ENCODE results near the gene STAT3.

Gene STAT3

GRCh38 chr17:42354956-42355843, 33.0 kb downstream of the STAT3 start:
- Histone ChIP-seq H3K27me3 (ENCODE audit: control insufficient read depth, insufficient read depth, low read length) (no peaks in the 10 kb centered on the region), H3K4me3 (ENCODE audit: low read length) (no peak overlapping the region), H3K27ac (ENCODE audit: low read length) (no peak overlapping the region), H3K36me3 (ENCODE audit: control insufficient read depth, insufficient read depth, low read length) (no peaks in the 10 kb centered on the region), H3K4me1 (ENCODE audit: control insufficient read depth, insufficient read depth, low read length) (no peaks in the 10 kb centered on the region), H3K9me3 (ENCODE audit: control insufficient read depth, insufficient read depth, low read length) (no peaks in the 10 kb centered on the region)
- no peak for DNase-seq (ENCODE audit: low read depth, low spot score)
- WGBS (ENCODE audit: insufficient coverage, insufficient read length), result no CpG with 5 or more reads among the region's 3 CpGs

GRCh38 chr17:42348104-42348503, 40.1 kb downstream of the STAT3 start:
- Histone ChIP-seq H3K4me1 (ENCODE audit: control insufficient read depth, insufficient read depth, low read length) (peaks cover 3% of the 10 kb centered on the region; the same call in 1 of the 2 replicates), H3K9me3 (ENCODE audit: control insufficient read depth, insufficient read depth, low read length) (no peaks in the 10 kb centered on the region), H3K4me3 (ENCODE audit: low read length) (no peak overlapping the region), H3K27ac (ENCODE audit: low read length) (no peak overlapping the region), H3K36me3 (ENCODE audit: control insufficient read depth, insufficient read depth, low read length) (no peaks in the 10 kb centered on the region; the same call in 1 of the 2 replicates), H3K27me3 (ENCODE audit: control insufficient read depth, insufficient read depth, low read length) (no peaks in the 10 kb centered on the region)
- no CpG with 5 or more reads among the region's 3 CpGs for WGBS (ENCODE audit: insufficient coverage, insufficient read length)
- DNase-seq (ENCODE audit: low read depth, low spot score), result no peak

DNA sequence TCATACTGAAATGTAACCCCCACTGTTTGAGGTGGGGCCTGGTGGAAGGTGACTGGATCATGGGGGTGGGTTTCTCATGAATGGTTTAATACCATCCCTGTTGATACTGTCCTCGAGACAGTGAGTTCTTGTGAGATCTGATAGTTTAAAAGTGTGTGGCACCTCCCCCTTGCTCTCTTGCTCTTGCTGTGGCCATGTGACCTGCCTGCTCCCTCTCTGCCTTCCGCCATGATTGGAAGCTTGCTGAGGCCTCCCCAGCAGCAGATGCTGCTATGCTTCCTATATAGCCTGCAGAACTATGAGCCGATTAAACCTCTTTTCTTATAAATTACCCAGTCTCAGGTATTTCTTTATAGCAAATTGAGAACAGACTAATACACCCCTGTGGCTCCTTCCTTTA, 40.6 kb downstream of the STAT3 start:
- Histone ChIP-seq H3K4me3 (ENCODE audit: low read length) (no peak overlapping the region), H3K27ac (ENCODE audit: low read length) (no peak overlapping the region), H3K4me1 (ENCODE audit: control insufficient read depth, insufficient read depth, low read length) (peaks cover 3% of the 10 kb centered on the region; the same call in 1 of the 2 replicates), H3K27me3 (ENCODE audit: control insufficient read depth, insufficient read depth, low read length) (no peaks in the 10 kb centered on the region), H3K36me3 (ENCODE audit: control insufficient read depth, insufficient read depth, low read length) (no peaks in the 10 kb centered on the region; the same call in 1 of the 2 replicates), H3K9me3 (ENCODE audit: control insufficient read depth, insufficient read depth, low read length) (no peaks in the 10 kb centered on the region)
- WGBS (ENCODE audit: insufficient coverage, insufficient read length), result no CpG with 5 or more reads among the region's 3 CpGs
- no peak for DNase-seq (ENCODE audit: low read depth, low spot score)

GRCh38 chr17:42347198-42347597, 41.0 kb downstream of the STAT3 start:
- Histone ChIP-seq H3K27me3 (ENCODE audit: control insufficient read depth, insufficient read depth, low read length) (no peaks in the 10 kb centered on the region), H3K9me3 (ENCODE audit: control insufficient read depth, insufficient read depth, low read length) (no peaks in the 10 kb centered on the region), H3K36me3 (ENCODE audit: control insufficient read depth, insufficient read depth, low read length) (no peaks in the 10 kb centered on the region; the same call in 1 of the 2 replicates), H3K4me1 (ENCODE audit: control insufficient read depth, insufficient read depth, low read length) (peaks cover 3% of the 10 kb centered on the region; the same call in 1 of the 2 replicates), H3K27ac (ENCODE audit: low read length) (no peak overlapping the region), H3K4me3 (ENCODE audit: low read length) (no peak overlapping the region)
- DNase-seq (ENCODE audit: low read depth, low spot score), result no peak

DNA sequence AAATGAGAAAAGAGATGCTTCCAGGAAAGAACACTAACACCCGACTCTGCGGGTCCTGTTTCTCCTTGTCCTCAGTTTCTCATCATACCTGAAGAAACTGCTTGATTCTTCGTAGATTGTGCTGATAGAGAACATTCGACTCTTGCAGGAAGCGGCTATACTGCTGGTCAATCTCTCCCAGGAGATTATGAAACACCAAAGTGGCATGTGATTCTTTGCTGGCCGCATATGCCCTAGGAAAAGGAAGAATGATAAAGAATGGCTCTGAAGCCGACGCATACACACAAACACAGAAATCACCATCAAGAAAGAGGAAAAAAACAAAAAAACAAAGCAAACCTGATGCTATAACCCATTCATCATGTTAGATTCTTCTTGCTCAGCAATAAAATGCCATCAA, 41.8 kb downstream of the STAT3 start:
- Histone ChIP-seq H3K36me3 (ENCODE audit: control insufficient read depth, insufficient read depth, low read length) (no peaks in the 10 kb centered on the region; the same call in 1 of the 2 replicates), H3K9me3 (ENCODE audit: control insufficient read depth, insufficient read depth, low read length) (no peaks in the 10 kb centered on the region), H3K27me3 (ENCODE audit: control insufficient read depth, insufficient read depth, low read length) (no peaks in the 10 kb centered on the region), H3K4me3 (ENCODE audit: low read length) (no peak overlapping the region), H3K4me1 (ENCODE audit: control insufficient read depth, insufficient read depth, low read length) (peaks cover 3% of the 10 kb centered on the region; the same call in 1 of the 2 replicates), H3K27ac (ENCODE audit: low read length) (no peak overlapping the region)
- no peak for DNase-seq (ENCODE audit: low read depth, low spot score)
- WGBS (ENCODE audit: insufficient coverage, insufficient read length), result no CpG with 5 or more reads among the region's 8 CpGs

DNA sequence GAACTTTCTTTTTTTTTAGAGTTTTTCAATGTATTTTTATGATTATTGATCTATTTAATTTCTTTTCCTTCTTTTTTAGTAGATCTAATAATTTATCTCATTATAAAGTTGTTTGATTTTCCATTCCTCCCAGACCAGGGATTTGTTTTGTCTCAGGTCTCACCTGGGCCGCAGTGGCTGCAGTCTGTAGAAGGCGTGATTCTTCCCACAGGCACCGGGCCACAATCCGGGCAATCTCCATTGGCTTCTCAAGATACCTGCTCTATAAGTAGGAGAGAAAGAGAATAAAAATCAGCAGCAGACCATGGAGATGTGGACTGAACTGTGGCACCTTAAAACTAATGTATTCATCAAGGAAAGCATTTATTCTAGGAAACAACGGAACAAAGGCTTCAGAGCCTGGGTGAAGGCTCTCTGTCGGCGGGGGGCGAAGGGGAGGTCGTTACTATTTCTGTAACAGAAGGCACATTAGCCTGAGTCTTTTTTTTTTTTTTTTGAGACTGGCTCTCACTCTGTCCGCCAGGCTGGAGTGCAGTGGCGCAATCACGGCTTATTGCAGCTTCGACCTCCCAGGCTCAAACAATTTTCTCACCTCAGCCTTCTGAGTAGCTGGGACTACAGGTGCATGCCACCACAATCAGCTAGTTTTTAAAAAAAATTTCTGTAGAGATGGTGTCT, 42.7 kb downstream of the STAT3 start:
- DNase-seq (ENCODE audit: low read depth, low spot score), result no peak
- Histone ChIP-seq H3K36me3 (ENCODE audit: control insufficient read depth, insufficient read depth, low read length) (peaks cover 6% of the 10 kb centered on the region; the same call in 1 of the 2 replicates), H3K9me3 (ENCODE audit: control insufficient read depth, insufficient read depth, low read length) (no peaks in the 10 kb centered on the region), H3K27ac (ENCODE audit: low read length) (no peak overlapping the region), H3K4me3 (ENCODE audit: low read length) (no peak overlapping the region), H3K4me1 (ENCODE audit: control insufficient read depth, insufficient read depth, low read length) (peaks cover 3% of the 10 kb centered on the region; the same call in 1 of the 2 replicates), H3K27me3 (ENCODE audit: control insufficient read depth, insufficient read depth, low read length) (no peaks in the 10 kb centered on the region)
- no CpG with 5 or more reads among the region's 13 CpGs for WGBS (ENCODE audit: insufficient coverage, insufficient read length)

- H3K4me3 ChIP-seq (ENCODE audit: low read length), result no peak overlapping the region
- DNase-seq (ENCODE audit: low read depth, low spot score), result no peak
- H3K27ac ChIP-seq (ENCODE audit: low read length), result no peak overlapping the region
- no CpG with 5 or more reads among the region's 9 CpGs for WGBS (ENCODE audit: insufficient coverage, insufficient read length)
- H3K36me3 ChIP-seq (ENCODE audit: control insufficient read depth, insufficient read depth, low read length), result peaks cover 15% of the 10 kb centered on the region; the same call in 1 of the 2 replicates
- H3K9me3 ChIP-seq (ENCODE audit: control insufficient read depth, insufficient read depth, low read length), result no peaks in the 10 kb centered on the region
- no peaks in the 10 kb centered on the region for H3K27me3 ChIP-seq (ENCODE audit: control insufficient read depth, insufficient read depth, low read length)
- peaks cover under 1% of the 10 kb centered on the region; the same call in 1 of the 2 replicates for H3K4me1 ChIP-seq (ENCODE audit: control insufficient read depth, insufficient read depth, low read length)
Measured at GRCh38 chr17:42342242-42343008, 45.8 kb downstream of the STAT3 start.

- no peak for DNase-seq (ENCODE audit: low read depth, low spot score)
- Histone ChIP-seq H3K27me3 (ENCODE audit: control insufficient read depth, insufficient read depth, low read length) (no peaks in the 10 kb centered on the region), H3K36me3 (ENCODE audit: control insufficient read depth, insufficient read depth, low read length) (peaks cover 17% of the 10 kb centered on the region; the same call in 1 of the 2 replicates), H3K4me1 (ENCODE audit: control insufficient read depth, insufficient read depth, low read length) (no peaks in the 10 kb centered on the region), H3K4me3 (ENCODE audit: low read length) (no peak overlapping the region), H3K27ac (ENCODE audit: low read length) (no peak overlapping the region), H3K9me3 (ENCODE audit: control insufficient read depth, insufficient read depth, low read length) (no peaks in the 10 kb centered on the region)
- no CpG with 5 or more reads among the region's 4 CpGs for WGBS (ENCODE audit: insufficient coverage, insufficient read length)
Measured at GRCh38 chr17:42341568-42341967, 46.7 kb downstream of the STAT3 start.

- no peak overlapping the region for H3K27ac ChIP-seq (ENCODE audit: low read length)
- DNase-seq (ENCODE audit: low read depth, low spot score), result no peak
- no peaks in the 10 kb centered on the region for H3K27me3 ChIP-seq (ENCODE audit: control insufficient read depth, insufficient read depth, low read length)
- no peaks in the 10 kb centered on the region for H3K9me3 ChIP-seq (ENCODE audit: control insufficient read depth, insufficient read depth, low read length)
- H3K36me3 ChIP-seq (ENCODE audit: control insufficient read depth, insufficient read depth, low read length), result peaks cover 21% of the 10 kb centered on the region; the same call in 1 of the 2 replicates
- H3K4me3 ChIP-seq (ENCODE audit: low read length), result no peak overlapping the region
- no peaks in the 10 kb centered on the region for H3K4me1 ChIP-seq (ENCODE audit: control insufficient read depth, insufficient read depth, low read length)
Measured at GRCh38 chr17:42340691-42341127, 47.5 kb downstream of the STAT3 start.

DNA sequence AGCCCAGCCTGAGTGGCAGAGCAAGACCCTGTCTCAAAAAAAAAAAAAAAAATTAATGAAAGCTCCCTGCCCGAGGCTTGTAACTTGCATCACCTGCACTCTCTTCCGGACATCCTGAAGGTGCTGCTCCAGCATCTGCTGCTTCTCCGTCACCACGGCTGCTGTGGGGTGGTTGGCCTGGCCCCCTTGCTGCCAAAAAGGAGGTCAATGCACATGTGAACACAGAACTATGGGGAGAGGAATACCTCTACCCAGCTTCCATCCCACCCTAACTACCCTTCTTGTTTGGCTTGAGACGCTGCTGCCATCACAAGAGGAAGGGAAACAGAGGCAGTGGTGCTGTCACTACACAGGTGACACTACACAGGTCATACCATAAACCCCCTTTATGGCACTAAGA, 49.0 kb downstream of the STAT3 start:
- Histone ChIP-seq H3K4me3 (ENCODE audit: low read length) (no peak overlapping the region), H3K9me3 (ENCODE audit: control insufficient read depth, insufficient read depth, low read length) (no peaks in the 10 kb centered on the region), H3K36me3 (ENCODE audit: control insufficient read depth, insufficient read depth, low read length) (peaks cover 21% of the 10 kb centered on the region; the same call in 1 of the 2 replicates), H3K4me1 (ENCODE audit: control insufficient read depth, insufficient read depth, low read length) (no peaks in the 10 kb centered on the region), H3K27ac (ENCODE audit: low read length) (no peak overlapping the region), H3K27me3 (ENCODE audit: control insufficient read depth, insufficient read depth, low read length) (no peaks in the 10 kb centered on the region)
- no peak for DNase-seq (ENCODE audit: low read depth, low spot score)
- no CpG with 5 or more reads among the region's 5 CpGs for WGBS (ENCODE audit: insufficient coverage, insufficient read length)

All from iPS DF 6.9 (cell line).